ENCODE results near the gene MMD2. TPM values are rescaled to one million over a fixed set of nuclear protein-coding genes. Genes with fewer than 3 reads are reported as not detected.

The MMD2 gene
- total RNA-seq, 6 experiments from 2014 or later, result not detected

DNA sequence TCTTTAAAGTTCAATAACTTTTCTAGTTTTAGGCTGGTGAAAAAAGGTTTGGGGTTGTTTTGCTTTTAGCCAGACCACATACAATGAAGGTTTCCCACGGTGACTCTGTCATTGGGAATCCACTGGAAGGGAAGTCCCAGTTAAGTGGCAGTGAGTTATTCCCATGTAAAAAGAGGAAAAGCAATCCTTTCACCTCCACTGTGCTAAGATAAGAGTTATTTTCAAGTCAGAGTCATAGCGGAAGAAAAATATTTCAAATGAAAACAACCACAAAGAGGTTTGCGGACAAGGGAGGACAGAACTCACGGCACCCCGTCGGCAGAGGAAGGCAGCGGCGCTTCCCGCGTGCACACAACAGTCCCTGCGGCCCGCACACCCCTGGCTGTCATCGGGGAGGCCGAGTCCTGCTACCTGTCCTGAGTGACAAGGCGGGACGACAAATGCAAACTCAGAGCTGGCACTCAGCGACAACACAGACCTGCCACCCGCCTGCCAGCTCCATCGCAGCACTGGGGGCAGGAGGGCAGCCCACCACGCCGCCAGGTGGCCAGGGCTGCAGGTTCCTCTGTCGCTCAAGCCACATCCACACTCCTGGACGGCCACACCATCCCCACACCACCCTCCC, 87.8 kb downstream of the MMD2 start:
- no peak overlapping the region for H3K27ac Mint-ChIP-seq
- TF ChIP-seq, protein P1, sequence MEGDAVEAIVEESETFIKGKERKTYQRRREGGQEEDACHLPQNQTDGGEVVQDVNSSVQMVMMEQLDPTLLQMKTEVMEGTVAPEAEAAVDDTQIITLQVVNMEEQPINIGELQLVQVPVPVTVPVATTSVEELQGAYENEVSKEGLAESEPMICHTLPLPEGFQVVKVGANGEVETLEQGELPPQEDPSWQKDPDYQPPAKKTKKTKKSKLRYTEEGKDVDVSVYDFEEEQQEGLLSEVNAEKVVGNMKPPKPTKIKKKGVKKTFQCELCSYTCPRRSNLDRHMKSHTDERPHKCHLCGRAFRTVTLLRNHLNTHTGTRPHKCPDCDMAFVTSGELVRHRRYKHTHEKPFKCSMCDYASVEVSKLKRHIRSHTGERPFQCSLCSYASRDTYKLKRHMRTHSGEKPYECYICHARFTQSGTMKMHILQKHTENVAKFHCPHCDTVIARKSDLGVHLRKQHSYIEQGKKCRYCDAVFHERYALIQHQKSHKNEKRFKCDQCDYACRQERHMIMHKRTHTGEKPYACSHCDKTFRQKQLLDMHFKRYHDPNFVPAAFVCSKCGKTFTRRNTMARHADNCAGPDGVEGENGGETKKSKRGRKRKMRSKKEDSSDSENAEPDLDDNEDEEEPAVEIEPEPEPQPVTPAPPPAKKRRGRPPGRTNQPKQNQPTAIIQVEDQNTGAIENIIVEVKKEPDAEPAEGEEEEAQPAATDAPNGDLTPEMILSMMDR (IDR thresholded peaks at IDR 0.05), result no peak
- no peak overlapping the region for H3K4me3 Mint-ChIP-seq
- no peaks in the 10 kb centered on the region for H3K36me3 Mint-ChIP-seq (ENCODE audit: low read depth)
- peaks cover 4% of the 10 kb centered on the region for H3K9me3 Mint-ChIP-seq
- no peak for DNase-seq
- no peaks in the 10 kb centered on the region for H3K4me1 Mint-ChIP-seq (ENCODE audit: low read depth)
- peaks cover 5% of the 10 kb centered on the region; the same call in 1 of the 2 replicates for H3K27me3 Mint-ChIP-seq (ENCODE audit: insufficient read depth)

DNA sequence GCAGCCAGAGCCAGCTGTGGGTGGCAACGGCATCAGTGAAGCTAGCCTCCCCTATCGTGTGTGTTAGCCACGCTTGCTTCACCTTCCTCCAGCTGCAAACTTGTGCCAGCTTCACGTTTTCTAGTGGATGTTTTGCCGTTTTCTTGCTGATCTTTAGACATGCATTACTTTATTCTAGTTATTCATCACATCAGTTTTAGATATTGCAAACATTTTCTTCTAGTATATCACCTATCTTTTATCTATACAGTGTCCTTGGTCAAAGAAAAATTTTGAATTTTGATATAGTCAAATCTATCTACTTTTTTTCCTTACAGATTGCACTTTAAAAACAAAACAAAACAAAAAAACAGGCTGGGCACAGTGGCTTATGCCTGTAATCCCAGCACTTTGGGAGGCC, 90.5 kb downstream of the MMD2 start:
- no peaks in the 10 kb centered on the region for H3K4me1 Mint-ChIP-seq (ENCODE audit: low read depth)
- H3K27ac Mint-ChIP-seq, result no peak overlapping the region
- no peak overlapping the region for H3K4me3 Mint-ChIP-seq
- H3K9me3 Mint-ChIP-seq, result peaks cover 4% of the 10 kb centered on the region
- H3K27me3 Mint-ChIP-seq (ENCODE audit: insufficient read depth), result peaks cover 8% of the 10 kb centered on the region; the same call in 1 of the 2 replicates
- no peaks in the 10 kb centered on the region for H3K36me3 Mint-ChIP-seq (ENCODE audit: low read depth)
- no peak for DNase-seq
- TF ChIP-seq, protein P1 (IDR thresholded peaks at IDR 0.05), result no peak

DNA sequence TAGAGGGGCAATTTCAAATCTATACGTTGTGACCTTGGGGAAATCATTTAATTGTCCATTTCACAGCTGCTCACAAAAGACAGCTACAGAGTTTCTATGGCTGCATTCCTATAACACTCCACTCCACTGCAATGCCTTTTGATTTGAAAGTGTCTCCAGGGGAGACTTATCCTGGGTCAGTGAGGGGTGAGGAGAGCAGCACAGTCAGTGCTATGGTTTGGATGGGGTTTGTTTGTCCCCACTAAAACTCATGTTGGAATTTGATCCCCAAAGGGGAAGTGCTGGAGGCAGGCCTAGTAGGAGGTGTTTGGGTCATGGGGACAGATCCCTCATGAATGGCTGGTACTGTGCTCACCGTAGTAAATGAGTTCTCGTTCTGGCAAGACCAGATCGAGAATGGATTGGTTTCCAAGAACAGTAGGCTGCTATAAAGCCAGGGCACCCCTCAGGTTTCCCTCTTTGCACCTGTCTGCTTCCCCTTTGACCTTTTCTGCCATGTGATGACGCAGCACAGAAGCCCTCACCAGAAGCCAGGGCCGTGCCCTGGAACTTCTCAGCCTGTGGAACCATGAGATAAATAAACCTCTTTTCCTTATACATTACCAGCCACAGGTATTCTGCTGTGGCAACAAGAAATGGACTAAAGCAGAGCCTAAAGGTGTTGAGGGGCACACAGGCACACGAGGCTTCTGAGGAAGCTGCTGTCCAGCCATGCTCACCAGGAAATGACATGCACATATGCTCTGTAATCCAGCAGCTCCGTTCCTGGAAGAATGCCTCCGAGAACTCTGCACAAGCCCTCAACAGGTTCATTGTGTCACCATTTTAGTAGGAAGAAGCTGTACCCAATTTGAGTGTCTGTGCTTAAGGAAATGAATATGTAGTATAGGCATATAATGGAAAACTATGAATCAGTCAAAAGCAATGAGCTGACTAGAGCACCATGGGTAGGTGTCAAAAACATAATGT, 92.2 kb downstream of the MMD2 start:
- H3K27ac Mint-ChIP-seq, result no peak overlapping the region
- H3K36me3 Mint-ChIP-seq (ENCODE audit: low read depth), result 0 out of 2 replicates have a peak, but pooled peaks cover 5% of the 10 kb centered on the region
- H3K4me1 Mint-ChIP-seq (ENCODE audit: low read depth), result no peaks in the 10 kb centered on the region
- H3K27me3 Mint-ChIP-seq (ENCODE audit: insufficient read depth), result peaks cover 6% of the 10 kb centered on the region
- peaks cover 4% of the 10 kb centered on the region for H3K9me3 Mint-ChIP-seq
- DNase-seq, result no peak
- no peak overlapping the region for H3K4me3 Mint-ChIP-seq
- TF ChIP-seq, protein P1 (IDR thresholded peaks at IDR 0.05), result no peak

DNA sequence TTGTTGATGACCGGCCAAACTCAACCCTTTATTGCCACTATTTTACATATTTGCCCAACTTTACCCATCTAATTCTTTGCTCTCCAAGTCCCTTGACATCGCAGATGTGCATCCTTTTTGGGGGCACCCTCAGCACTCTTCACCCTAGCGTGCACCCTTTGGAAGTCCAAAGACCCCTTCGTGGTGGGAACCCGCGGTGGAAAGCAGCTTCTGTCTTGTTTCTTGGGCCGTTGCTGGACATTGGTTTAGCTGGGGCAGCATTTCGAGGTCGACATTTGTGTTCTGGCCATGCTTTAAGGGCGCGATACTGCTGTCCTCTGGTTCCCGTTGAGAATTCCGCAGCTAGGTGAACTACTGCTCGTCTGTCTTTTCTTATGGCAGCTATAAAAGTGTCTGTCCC, 96.8 kb downstream of the MMD2 start:
- no peak overlapping the region for H3K27ac Mint-ChIP-seq
- DNase-seq, result no peak
- TF ChIP-seq, protein P1 (IDR thresholded peaks at IDR 0.05), result no peak
- no peak overlapping the region for H3K4me3 Mint-ChIP-seq
- H3K27me3 Mint-ChIP-seq (ENCODE audit: insufficient read depth), result peaks cover 9% of the 10 kb centered on the region
- H3K4me1 Mint-ChIP-seq (ENCODE audit: low read depth), result no peaks in the 10 kb centered on the region; the same call in 1 of the 2 replicates
- 0 out of 2 replicates have a peak, but pooled peaks cover 5% of the 10 kb centered on the region for H3K36me3 Mint-ChIP-seq (ENCODE audit: low read depth)
- no peaks in the 10 kb centered on the region; the same call in 1 of the 2 replicates for H3K9me3 Mint-ChIP-seq

DNA sequence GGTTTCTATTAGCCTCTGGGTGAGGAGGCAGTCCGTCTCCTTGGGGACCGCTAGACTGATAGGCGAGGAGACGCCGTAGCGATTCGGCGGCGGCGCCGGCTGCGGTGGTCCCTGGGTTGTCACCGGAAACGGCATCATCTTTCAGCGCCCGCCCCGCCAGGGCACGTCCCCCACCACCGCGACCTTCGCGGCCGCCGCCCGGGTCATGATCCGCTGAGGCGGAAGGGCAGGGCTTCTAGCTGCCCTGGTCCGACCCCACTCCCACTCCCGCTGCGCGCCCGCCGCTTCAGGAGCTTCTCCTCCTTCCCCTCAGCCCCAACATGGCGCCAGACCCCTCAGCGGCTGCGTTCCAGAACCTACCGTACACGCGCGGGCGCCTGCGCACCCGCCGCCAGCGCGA, 97.3 kb downstream of the MMD2 start, which contains the start of gene PAPOLB:
TSS of gene PAPOLB (minus strand) at position 358 of the 400 bp plus-strand sequence. CDS start at position 138, 220 bp downstream.
- Mint-ChIP-seq H3K36me3 (ENCODE audit: low read depth) (0 out of 2 replicates have a peak, but pooled peaks cover 5% of the 10 kb centered on the region), H3K4me1 (ENCODE audit: low read depth) (no peaks in the 10 kb centered on the region; the same call in 1 of the 2 replicates), H3K27me3 (ENCODE audit: insufficient read depth) (peaks cover 9% of the 10 kb centered on the region), H3K4me3 (no peak within 1 kb of the TSS), H3K9me3 (no peaks in the 10 kb centered on the region; the same call in 1 of the 2 replicates), H3K27ac (no peak within 1 kb of the TSS)
- DNase-seq, result no peak
- TF ChIP-seq, protein P1 (IDR thresholded peaks at IDR 0.05), result no peak
